ENCODE measurements around the gene DNAJC4. TPM values are rescaled to one million over a fixed set of nuclear protein-coding genes. Genes with fewer than 3 reads are reported as not detected.
A peak's percentile ranks its signal among the peaks of the same experiment; 100 is the strongest.

The DNAJC4 gene
- total and polyA plus RNA-seq, 9 of the 15 experiments (the other 6 are each of a cell fraction or from before 2014, with no cell fraction given): 4.0 to 32.6 (median 19.9) TPM

- no peak for TF ChIP-seq TSHZ1 (CRISPR knock-in tag; IDR thresholded peaks at IDR 0.05)
- TF ChIP-seq MEF2D (tag; conservative IDR thresholded peaks at IDR 0.05; ENCODE audit: low read depth): no peak
- peak in 1 of 2 experiments; percentile 52; a peak in 2 of 4 replicates for TF ChIP-seq ZMIZ1 (IDR thresholded peaks at IDR 0.05; ENCODE audit: low read depth in 2 of 2, low read length in 2 of 2)
- no peak for TF ChIP-seq EZH2 (IDR thresholded peaks at IDR 0.05; ENCODE audit: borderline replicate concordance, low read depth, low read length)
- no peak for TF ChIP-seq ELF2 (CRISPR knock-in tag; IDR thresholded peaks at IDR 0.05)
- no peak; the same call in 1 of the 2 replicates for TF ChIP-seq ELF1 (tag; IDR thresholded peaks at IDR 0.05)
- TF ChIP-seq KLF6 (CRISPR knock-in tag; IDR thresholded peaks at IDR 0.05; ENCODE audit: borderline replicate concordance): peak; percentile 88; the same call in 1 of the 2 replicates
- TF ChIP-seq AFF4 (CRISPR knock-in tag; IDR thresholded peaks at IDR 0.05): peak; percentile 37; the same call in 1 of the 2 replicates
- TF ChIP-seq ZFX (CRISPR knock-in tag; IDR thresholded peaks at IDR 0.05): peak; percentile 89
- no peak for TF ChIP-seq ZBTB34 (CRISPR knock-in tag; IDR thresholded peaks at IDR 0.05)
- TF ChIP-seq ZNF174 (CRISPR knock-in tag; IDR thresholded peaks at IDR 0.05): no peak
Measured at GRCh38 chr11:64246871-64247728, 16.8 kb downstream of the DNAJC4 start, which contains the start of gene PPP1R14B (continued).
